ENCODE results near the gene ODC1. TPM values are rescaled to one million over a fixed set of nuclear protein-coding genes. Genes with fewer than 3 reads are reported as not detected.

ODC1 gene
- total RNA-seq, 1 experiment from 2014 or later, result 46.6 TPM

DNA sequence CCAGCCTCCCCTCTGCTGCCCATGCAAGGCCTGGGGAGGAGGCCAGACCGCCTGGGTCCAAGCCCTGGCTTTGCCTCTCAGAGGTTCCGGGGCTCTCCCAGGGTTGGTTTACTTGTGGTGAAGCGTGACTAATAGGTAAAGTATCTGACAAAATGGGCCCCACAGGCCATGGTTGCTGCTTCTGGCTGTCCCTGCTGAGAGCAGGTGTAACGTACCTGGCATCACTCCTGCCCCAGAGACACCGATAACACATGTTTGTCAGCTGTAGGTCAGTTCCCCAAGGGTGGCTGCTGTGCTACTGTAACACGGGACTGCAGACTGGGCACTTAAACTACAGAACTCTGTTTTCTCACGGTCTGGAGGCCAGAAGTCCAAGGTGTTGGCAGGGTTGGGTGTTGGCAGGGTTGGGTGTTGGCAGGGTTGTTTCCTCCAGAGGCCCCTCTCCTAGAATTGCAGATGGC is 34.1 kb downstream of the ODC1 start (continued):
- TF ChIP-seq, protein P1, sequence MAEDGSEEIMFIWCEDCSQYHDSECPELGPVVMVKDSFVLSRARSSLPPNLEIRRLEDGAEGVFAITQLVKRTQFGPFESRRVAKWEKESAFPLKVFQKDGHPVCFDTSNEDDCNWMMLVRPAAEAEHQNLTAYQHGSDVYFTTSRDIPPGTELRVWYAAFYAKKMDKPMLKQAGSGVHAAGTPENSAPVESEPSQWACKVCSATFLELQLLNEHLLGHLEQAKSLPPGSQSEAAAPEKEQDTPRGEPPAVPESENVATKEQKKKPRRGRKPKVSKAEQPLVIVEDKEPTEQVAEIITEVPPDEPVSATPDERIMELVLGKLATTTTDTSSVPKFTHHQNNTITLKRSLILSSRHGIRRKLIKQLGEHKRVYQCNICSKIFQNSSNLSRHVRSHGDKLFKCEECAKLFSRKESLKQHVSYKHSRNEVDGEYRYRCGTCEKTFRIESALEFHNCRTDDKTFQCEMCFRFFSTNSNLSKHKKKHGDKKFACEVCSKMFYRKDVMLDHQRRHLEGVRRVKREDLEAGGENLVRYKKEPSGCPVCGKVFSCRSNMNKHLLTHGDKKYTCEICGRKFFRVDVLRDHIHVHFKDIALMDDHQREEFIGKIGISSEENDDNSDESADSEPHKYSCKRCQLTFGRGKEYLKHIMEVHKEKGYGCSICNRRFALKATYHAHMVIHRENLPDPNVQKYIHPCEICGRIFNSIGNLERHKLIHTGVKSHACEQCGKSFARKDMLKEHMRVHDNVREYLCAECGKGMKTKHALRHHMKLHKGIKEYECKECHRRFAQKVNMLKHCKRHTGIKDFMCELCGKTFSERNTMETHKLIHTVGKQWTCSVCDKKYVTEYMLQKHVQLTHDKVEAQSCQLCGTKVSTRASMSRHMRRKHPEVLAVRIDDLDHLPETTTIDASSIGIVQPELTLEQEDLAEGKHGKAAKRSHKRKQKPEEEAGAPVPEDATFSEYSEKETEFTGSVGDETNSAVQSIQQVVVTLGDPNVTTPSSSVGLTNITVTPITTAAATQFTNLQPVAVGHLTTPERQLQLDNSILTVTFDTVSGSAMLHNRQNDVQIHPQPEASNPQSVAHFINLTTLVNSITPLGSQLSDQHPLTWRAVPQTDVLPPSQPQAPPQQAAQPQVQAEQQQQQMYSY (CRISPR knock-in tag; IDR thresholded peaks at IDR 0.05), result no peak
- TF ChIP-seq, protein P2, sequence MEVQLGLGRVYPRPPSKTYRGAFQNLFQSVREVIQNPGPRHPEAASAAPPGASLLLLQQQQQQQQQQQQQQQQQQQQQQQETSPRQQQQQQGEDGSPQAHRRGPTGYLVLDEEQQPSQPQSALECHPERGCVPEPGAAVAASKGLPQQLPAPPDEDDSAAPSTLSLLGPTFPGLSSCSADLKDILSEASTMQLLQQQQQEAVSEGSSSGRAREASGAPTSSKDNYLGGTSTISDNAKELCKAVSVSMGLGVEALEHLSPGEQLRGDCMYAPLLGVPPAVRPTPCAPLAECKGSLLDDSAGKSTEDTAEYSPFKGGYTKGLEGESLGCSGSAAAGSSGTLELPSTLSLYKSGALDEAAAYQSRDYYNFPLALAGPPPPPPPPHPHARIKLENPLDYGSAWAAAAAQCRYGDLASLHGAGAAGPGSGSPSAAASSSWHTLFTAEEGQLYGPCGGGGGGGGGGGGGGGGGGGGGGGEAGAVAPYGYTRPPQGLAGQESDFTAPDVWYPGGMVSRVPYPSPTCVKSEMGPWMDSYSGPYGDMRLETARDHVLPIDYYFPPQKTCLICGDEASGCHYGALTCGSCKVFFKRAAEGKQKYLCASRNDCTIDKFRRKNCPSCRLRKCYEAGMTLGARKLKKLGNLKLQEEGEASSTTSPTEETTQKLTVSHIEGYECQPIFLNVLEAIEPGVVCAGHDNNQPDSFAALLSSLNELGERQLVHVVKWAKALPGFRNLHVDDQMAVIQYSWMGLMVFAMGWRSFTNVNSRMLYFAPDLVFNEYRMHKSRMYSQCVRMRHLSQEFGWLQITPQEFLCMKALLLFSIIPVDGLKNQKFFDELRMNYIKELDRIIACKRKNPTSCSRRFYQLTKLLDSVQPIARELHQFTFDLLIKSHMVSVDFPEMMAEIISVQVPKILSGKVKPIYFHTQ (CRISPR knock-in tag; IDR thresholded peaks at IDR 0.05), result no peak

- Mint-ChIP-seq H3K9me3 (peaks cover 11% of the 10 kb centered on the region), H3K4me3 (no peak overlapping the region), H3K27ac (no peak overlapping the region), H3K36me3 (no peaks in the 10 kb centered on the region), H3K27me3 (ENCODE audit: low read depth) (no peaks in the 10 kb centered on the region), H3K4me1 (peaks cover 5% of the 10 kb centered on the region)
- DNase-seq (ENCODE audit: low spot score) (no peak), ATAC-seq (no peak)
- ChIA-PET POLR2A (no interaction called here), CTCF (no interaction called here)
- TF ChIP-seq NR3C1 (CRISPR knock-in tag; conservative IDR thresholded peaks at IDR 0.05; ENCODE audit: low read depth) (no peak), CBFB (CRISPR knock-in tag; IDR thresholded peaks at IDR 0.05; ENCODE audit: low read depth) (no peak), PRRX2 (CRISPR knock-in tag; IDR thresholded peaks at IDR 0.05) (no peak), ZNF671 (CRISPR knock-in tag; IDR thresholded peaks at IDR 0.05) (no peak), PREB (CRISPR knock-in tag; IDR thresholded peaks at IDR 0.05; ENCODE audit: borderline replicate concordance) (no peak), OVOL2 (CRISPR knock-in tag; IDR thresholded peaks at IDR 0.05; ENCODE audit: borderline replicate concordance) (no peak), ZNF425 (CRISPR knock-in tag; conservative IDR thresholded peaks at IDR 0.05) (no peak), ZNF138 (CRISPR knock-in tag; conservative IDR thresholded peaks at IDR 0.05) (no peak), KAT7 (CRISPR knock-in tag; IDR thresholded peaks at IDR 0.05; ENCODE audit: borderline replicate concordance) (no peak), ZNF416 (CRISPR knock-in tag; IDR thresholded peaks at IDR 0.05) (no peak), NFYB (CRISPR knock-in tag; conservative IDR thresholded peaks at IDR 0.05; ENCODE audit: low read depth) (no peak)
- TF ChIP-seq, protein P2 (CRISPR knock-in tag; IDR thresholded peaks at IDR 0.05), result no peak
These were observed 34.6 kb downstream of the ODC1 start for GRCh38 chr2:10413503-10413902.
